Mesendoderm (in vitro differentiated cells): ENCODE data around the gene PCSK6.

Experiments used
- DNase-seq: peaks from one replicate; pipeline ENCODE4 v3.0.0; 2013
- H2AK5ac ChIP-seq: 2 replicates; pipeline ENCODE4 v1.6.1; 2013; ENCODE audit warnings: low read length, inconsistent platforms
- H2BK120ac ChIP-seq: 2 replicates; pipeline ENCODE4 v1.6.1; 2013; ENCODE audit warnings: low read depth, mild to moderate bottlenecking, low read length, moderate library complexity, mixed read lengths
- H2BK15ac ChIP-seq: replicated peaks from 2 replicates; pipeline ENCODE4 v1.6.1; 2013; ENCODE audit warnings: low read depth, mild to moderate bottlenecking, moderate library complexity
- H2BK5ac ChIP-seq: 2 replicates; pipeline ENCODE4 v1.6.1; 2013; ENCODE audit warnings: low read length, inconsistent platforms
- H3K18ac ChIP-seq: 2 replicates; pipeline ENCODE4 v1.6.1; 2013; ENCODE audit warnings: mild to moderate bottlenecking, low read length, mixed read lengths
- H3K23ac ChIP-seq: one replicate; pipeline ENCODE4 v1.6.1; 2013; ENCODE audit warnings: low read length
- H3K27ac ChIP-seq: 2 replicates; pipeline ENCODE4 v1.5.1; 2013; ENCODE audit warnings: low read depth, mild to moderate bottlenecking, inconsistent platforms, low read length, moderate library complexity
- H3K27me3 ChIP-seq: 2 replicates; pipeline ENCODE4 v1.6.1; 2013; ENCODE audit warnings: low read length, control low read depth, mild to moderate bottlenecking, inconsistent platforms; ENCODE audit not compliant: insufficient read depth, poor library complexity
- H3K36me3 ChIP-seq: 2 replicates; pipeline ENCODE4 v1.6.1; 2013; ENCODE audit warnings: low read length, inconsistent platforms; ENCODE audit not compliant: control insufficient read depth, insufficient read depth
- H3K4ac ChIP-seq: one replicate; pipeline ENCODE4 v1.6.1; 2013; ENCODE audit warnings: low read depth, mild to moderate bottlenecking, low read length, moderate library complexity
- H3K4me1 ChIP-seq: 2 replicates; pipeline ENCODE4 v1.6.1; 2013; ENCODE audit warnings: low read depth, low read length, inconsistent platforms; ENCODE audit not compliant: control insufficient read depth
- H3K4me2 ChIP-seq: 2 replicates; pipeline ENCODE4 v1.6.1; 2013; ENCODE audit warnings: low read length
- H3K4me3 ChIP-seq: 2 replicates; pipeline ENCODE4 v1.5.1; 2013; ENCODE audit warnings: mild to moderate bottlenecking, low read length
- H3K56ac ChIP-seq: one replicate; pipeline ENCODE4 v1.6.1; 2013; ENCODE audit warnings: low read length
- H3K79me1 ChIP-seq: 2 replicates; pipeline ENCODE4 v1.6.1; 2013; ENCODE audit warnings: low read length, inconsistent platforms
- H3K79me2 ChIP-seq: 2 replicates; pipeline ENCODE4 v1.6.1; 2013; ENCODE audit warnings: mild to moderate bottlenecking, low read length; ENCODE audit not compliant: control insufficient read depth, insufficient read depth
- H3K9ac ChIP-seq: 2 replicates; pipeline ENCODE4 v1.6.1; 2013; ENCODE audit warnings: low read length, inconsistent platforms
- H4K5ac ChIP-seq: one replicate; pipeline ENCODE4 v1.6.1; 2013; ENCODE audit warnings: low read length
- H4K8ac ChIP-seq: one replicate; pipeline ENCODE4 v1.6.1; 2013; ENCODE audit warnings: low read depth, mild to moderate bottlenecking, control low read depth, low read length, moderate library complexity
- WGBS: extraction: QIAGEN DNeasy Blood & Tissue Kit; methylation state at CpG from one replicate; pipeline ENCODE4 v1.1.7; 2013; ENCODE audit warnings: low lambda C conversion rate, missing lambda C conversion rate; ENCODE audit not compliant: insufficient coverage; ENCODE audit errors: extremely low coverage; 5-methylcytosine and 5-hydroxymethylcytosine counted together

The PCSK6 gene

GRCh38 chr15:101431748-101432147, 57.8 kb downstream of the PCSK6 start:
- DNase-seq = no peak
- Histone ChIP-seq H3K56ac (no peak overlapping the region), H2BK15ac (no peak overlapping the region), H3K36me3 (no peaks in the 10 kb centered on the region), H2BK120ac (no peak overlapping the region), H3K18ac (no peak overlapping the region), H3K79me1 (no peaks in the 10 kb centered on the region), H3K27me3 (no peaks in the 10 kb centered on the region), H3K79me2 (no peaks in the 10 kb centered on the region), H3K9ac (no peak overlapping the region), H4K8ac (no peak overlapping the region), H4K5ac (no peak overlapping the region), H3K4me1 (no peaks in the 10 kb centered on the region), H2AK5ac (no peak overlapping the region), H3K4me2 (no peak overlapping the region), H2BK5ac (no peak overlapping the region), H3K27ac (no peak overlapping the region), H3K4me3 (no peak overlapping the region), H3K23ac (no peak overlapping the region), H3K4ac (no peak overlapping the region)
- no CpG with 5 or more reads among the region's 6 CpGs for WGBS

- no peaks in the 10 kb centered on the region for H3K79me2 ChIP-seq
Observed at GRCh38 chr15:101431301-101431700, 58.2 kb downstream of the PCSK6 start.

DNA sequence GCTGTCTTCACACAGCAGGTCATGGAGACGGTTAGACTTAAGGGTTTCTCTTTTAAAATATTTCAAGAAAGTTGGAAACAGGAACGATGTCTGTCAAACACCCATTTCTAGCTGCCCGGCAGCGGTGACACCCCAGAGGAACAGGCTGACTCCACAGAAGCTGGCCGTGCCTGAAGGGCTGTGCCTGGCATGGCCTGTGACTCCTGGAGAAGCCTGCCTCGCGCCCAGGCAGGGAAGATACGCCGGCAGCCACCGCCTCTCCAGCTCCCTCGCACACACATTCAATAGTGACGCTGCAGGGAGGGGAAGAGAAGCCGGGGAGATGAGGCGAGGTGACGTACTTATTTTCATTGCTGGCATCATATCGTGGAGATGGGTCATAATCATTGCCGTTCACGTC, 59.9 kb downstream of the PCSK6 start:
- H3K36me3 ChIP-seq = no peaks in the 10 kb centered on the region
- no peak overlapping the region for H3K4me3 ChIP-seq
- H3K23ac ChIP-seq = no peak overlapping the region
- no peaks in the 10 kb centered on the region for H3K79me1 ChIP-seq
- no peak overlapping the region for H4K5ac ChIP-seq
- no peaks in the 10 kb centered on the region for H3K79me2 ChIP-seq
- no peak overlapping the region for H3K9ac ChIP-seq
- H3K4ac ChIP-seq = no peak overlapping the region
- H3K56ac ChIP-seq = no peak overlapping the region
- no peak overlapping the region for H2AK5ac ChIP-seq
- no peak overlapping the region for H3K27ac ChIP-seq
- H2BK120ac ChIP-seq = no peak overlapping the region
- no peaks in the 10 kb centered on the region for H3K27me3 ChIP-seq
- H3K4me2 ChIP-seq = no peak overlapping the region
- DNase-seq = no peak
- no peak overlapping the region for H3K18ac ChIP-seq
- no peak overlapping the region for H2BK15ac ChIP-seq
- WGBS = no CpG with 5 or more reads among the region's 18 CpGs
- H2BK5ac ChIP-seq = no peak overlapping the region
- no peak overlapping the region for H4K8ac ChIP-seq
- H3K4me1 ChIP-seq = no peaks in the 10 kb centered on the region

More at GRCh38 chr15:101431301-101431700, 58.2 kb downstream of the PCSK6 start:
- no peak overlapping the region for H3K4me3 ChIP-seq
- no peak for DNase-seq
- H3K4ac ChIP-seq = no peak overlapping the region
- no CpG with 5 or more reads among the region's 15 CpGs for WGBS
- H2BK5ac ChIP-seq = no peak overlapping the region
- H3K27me3 ChIP-seq = no peaks in the 10 kb centered on the region
- no peak overlapping the region for H3K4me2 ChIP-seq
- H3K18ac ChIP-seq = no peak overlapping the region
- no peak overlapping the region for H3K9ac ChIP-seq
- H3K79me1 ChIP-seq = no peaks in the 10 kb centered on the region
- no peak overlapping the region for H4K5ac ChIP-seq
- no peak overlapping the region for H3K27ac ChIP-seq
- H2BK15ac ChIP-seq = no peak overlapping the region
- H3K56ac ChIP-seq = no peak overlapping the region
- no peaks in the 10 kb centered on the region for H3K36me3 ChIP-seq
- H4K8ac ChIP-seq = no peak overlapping the region
- H2AK5ac ChIP-seq = no peak overlapping the region
- H2BK120ac ChIP-seq = no peak overlapping the region
- no peak overlapping the region for H3K23ac ChIP-seq
- H3K4me1 ChIP-seq = no peaks in the 10 kb centered on the region

DNA sequence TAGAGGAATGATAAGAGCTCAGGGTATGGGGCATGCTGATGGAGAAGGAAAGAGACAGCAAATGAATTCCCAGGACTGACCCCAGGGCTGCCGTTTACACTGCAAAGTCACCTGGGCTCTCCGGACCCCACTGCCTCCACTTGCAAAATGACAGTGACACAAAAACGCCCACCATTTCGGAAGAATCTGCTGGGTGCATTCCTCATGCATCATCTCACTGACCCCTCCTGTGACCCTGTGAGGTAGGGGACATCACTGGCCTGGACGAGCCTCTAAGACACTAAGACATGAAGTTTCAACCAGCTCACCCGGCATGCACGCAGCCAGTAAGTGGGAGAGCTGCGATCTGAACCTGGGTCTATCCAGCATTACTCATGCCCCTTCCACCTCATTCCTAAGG, 60.3 kb downstream of the PCSK6 start:
- Histone ChIP-seq H2BK5ac (no peak overlapping the region), H3K27ac (no peak overlapping the region), H3K4ac (no peak overlapping the region), H3K23ac (no peak overlapping the region), H3K4me2 (no peak overlapping the region), H3K56ac (no peak overlapping the region), H2BK120ac (no peak overlapping the region), H3K36me3 (no peaks in the 10 kb centered on the region), H4K5ac (no peak overlapping the region), H3K27me3 (no peaks in the 10 kb centered on the region), H3K4me1 (no peaks in the 10 kb centered on the region), H3K4me3 (no peak overlapping the region), H3K79me1 (no peaks in the 10 kb centered on the region), H3K79me2 (no peaks in the 10 kb centered on the region), H2BK15ac (no peak overlapping the region), H3K9ac (no peak overlapping the region), H2AK5ac (no peak overlapping the region), H4K8ac (no peak overlapping the region), H3K18ac (no peak overlapping the region)
- WGBS = no CpG with 5 or more reads among the region's 8 CpGs
- no peak for DNase-seq

- no peak overlapping the region for H2AK5ac ChIP-seq
- DNase-seq = no peak
- no peak overlapping the region for H2BK120ac ChIP-seq
- no peak overlapping the region for H3K56ac ChIP-seq
- H3K27ac ChIP-seq = no peak overlapping the region
- no peak overlapping the region for H2BK5ac ChIP-seq
- H3K79me1 ChIP-seq = no peaks in the 10 kb centered on the region
- no peak overlapping the region for H3K23ac ChIP-seq
- H3K9ac ChIP-seq = no peak overlapping the region
- no peak overlapping the region for H4K8ac ChIP-seq
- no peak overlapping the region for H3K4me3 ChIP-seq
- H2BK15ac ChIP-seq = no peak overlapping the region
- H3K4me2 ChIP-seq = no peak overlapping the region
- no peaks in the 10 kb centered on the region for H3K27me3 ChIP-seq
- no CpG with 5 or more reads among the region's 12 CpGs for WGBS
- no peak overlapping the region for H3K4ac ChIP-seq
- no peaks in the 10 kb centered on the region for H3K36me3 ChIP-seq
- no peaks in the 10 kb centered on the region for H3K4me1 ChIP-seq
- no peak overlapping the region for H3K18ac ChIP-seq
- no peak overlapping the region for H4K5ac ChIP-seq
- no peaks in the 10 kb centered on the region for H3K79me2 ChIP-seq
Observed at GRCh38 chr15:101428758-101429157, 60.7 kb downstream of the PCSK6 start.

- no peak overlapping the region for H2BK120ac ChIP-seq
- WGBS = no CpG with 5 or more reads among the region's 20 CpGs
- no peak overlapping the region for H3K18ac ChIP-seq
- H3K27me3 ChIP-seq = no peaks in the 10 kb centered on the region
- H2AK5ac ChIP-seq = no peak overlapping the region
- no peaks in the 10 kb centered on the region for H3K79me2 ChIP-seq
- no peak overlapping the region for H2BK5ac ChIP-seq
- H3K56ac ChIP-seq = no peak overlapping the region
- no peaks in the 10 kb centered on the region for H3K79me1 ChIP-seq
- no peak overlapping the region for H3K9ac ChIP-seq
- H4K8ac ChIP-seq = no peak overlapping the region
- no peaks in the 10 kb centered on the region for H3K36me3 ChIP-seq
- no peak overlapping the region for H3K4ac ChIP-seq
- H3K23ac ChIP-seq = no peak overlapping the region
- H3K4me2 ChIP-seq = no peak overlapping the region
- H3K4me1 ChIP-seq = no peaks in the 10 kb centered on the region
- no peak overlapping the region for H4K5ac ChIP-seq
- H3K27ac ChIP-seq = no peak overlapping the region
- no peak overlapping the region for H2BK15ac ChIP-seq
- no peak overlapping the region for H3K4me3 ChIP-seq
- DNase-seq = no peak
Observed at GRCh38 chr15:101427606-101428487, 61.7 kb downstream of the PCSK6 start.
